HL-60 (cell line): ENCODE results near the gene HPCAL1.

ENCODE experiments used
- DNase-seq, 2 experiments: peaks; one replicate each; pipeline ENCODE4 v3.0.0-alpha.2; 2010 to 2020; ENCODE audit warnings: low read depth in 1 of 2, low spot score in 1 of 2
- H3K27ac ChIP-seq: fragments of 250-450 bp; sonication (Bioruptor Pico); replicated peaks from 2 replicates; pipeline ENCODE4 v1.5.1; 2020; ENCODE audit warnings: mild to moderate bottlenecking, moderate library complexity
- H3K27me3 ChIP-seq: fragments of 250-450 bp; sonication (Bioruptor Pico); 2 replicates; pipeline ENCODE4 v1.5.1; 2021; ENCODE audit warnings: mild to moderate bottlenecking, moderate library complexity; ENCODE audit not compliant: insufficient read depth, poor library complexity, severe bottlenecking
- H3K4me3 ChIP-seq: replicated peaks from 2 replicates; pipeline ENCODE4 v1.5.1; 2011; ENCODE audit warnings: mild to moderate bottlenecking, control low read depth, low read length; ENCODE audit not compliant: insufficient read depth
- CTCF ChIP-seq: IDR thresholded peaks from one replicate; pipeline ENCODE4 v1.5.1; 2011; ENCODE audit warnings: low read length, control low read depth, inconsistent platforms; ENCODE audit not compliant: insufficient read depth
- GABPA ChIP-seq: IDR thresholded peaks from 2 replicates; pipeline ENCODE4 v1.6.1; 2012; ENCODE audit warnings: low read depth
- POLR2AphosphoS5 ChIP-seq: IDR thresholded peaks from 2 replicates; pipeline ENCODE4 v1.6.1; 2012; ENCODE audit warnings: low read depth
- REST ChIP-seq: IDR thresholded peaks from 2 replicates; pipeline ENCODE4 v1.6.1; 2012; ENCODE audit warnings: low read depth; ENCODE audit not compliant: insufficient replicate concordance
- SPI1 ChIP-seq: IDR thresholded peaks from 2 replicates; pipeline ENCODE4 v1.6.1; 2012; ENCODE audit warnings: low read depth, mild to moderate bottlenecking, borderline replicate concordance

The HPCAL1 gene

GRCh38 chr2:10329580-10329879 lies 26.8 kb downstream of the HPCAL1 start:
- Histone ChIP-seq H3K27me3 (no peaks in the 10 kb centered on the region), H3K4me3 (no peak overlapping the region), H3K27ac (no peak overlapping the region)
- DNase-seq, result no peak
- TF ChIP-seq GABPA (no peak), POLR2AphosphoS5 (no peak), SPI1 (no peak)

- no peak for TF ChIP-seq GABPA
- TF ChIP-seq SPI1, result peak; percentile 38; the same call in 1 of the 2 replicates
- peak overlapping the region; percentile 84 for H3K27ac ChIP-seq
- H3K27me3 ChIP-seq, result no peaks in the 10 kb centered on the region
- no peak for DNase-seq
- H3K4me3 ChIP-seq, result peak overlapping the region; percentile 21
These were observed 27.4 kb downstream of the HPCAL1 start for GRCh38 chr2:10329880-10330699.

- Histone ChIP-seq H3K27ac (peak overlapping the region; percentile 84), H3K27me3 (no peaks in the 10 kb centered on the region), H3K4me3 (peak overlapping the region; percentile 21)
- TF ChIP-seq SPI1, result no peak
- TF ChIP-seq POLR2AphosphoS5, result no peak
- TF ChIP-seq CTCF, result no peak
- no peak for TF ChIP-seq GABPA
- TF ChIP-seq REST, result no peak
- no peak for DNase-seq
These were observed 28.0 kb downstream of the HPCAL1 start for GRCh38 chr2:10330700-10331026.

- no peaks in the 10 kb centered on the region for H3K27me3 ChIP-seq
- H3K4me3 ChIP-seq, result peak overlapping the region; percentile 21
- peak; percentile 83 to 88 for DNase-seq
- H3K27ac ChIP-seq, result peak overlapping the region; percentile 84
- TF ChIP-seq REST, result no peak
- TF ChIP-seq SPI1, result no peak
- TF ChIP-seq GABPA, result no peak
- TF ChIP-seq POLR2AphosphoS5, result no peak
- TF ChIP-seq CTCF, result no peak
These were observed 28.5 kb downstream of the HPCAL1 start for GRCh38 chr2:10331027-10331701.
